Activated naive CD8-positive, alpha-beta T cell (primary cell): Measurements from ENCODE around the gene STIM2.

Source experiments
- H3K27ac Mint-ChIP-seq: one replicate; pipeline ENCODE4 v1.8.0; 2021; ENCODE audit warnings: mixed read lengths
- H3K27me3 Mint-ChIP-seq: one replicate; pipeline ENCODE4 v1.8.0; 2021; ENCODE audit warnings: mixed read lengths
- H3K36me3 Mint-ChIP-seq: one replicate; pipeline ENCODE4 v1.8.0; 2021; ENCODE audit warnings: mixed read lengths
- H3K4me1 Mint-ChIP-seq: one replicate; pipeline ENCODE4 v1.8.0; 2021; ENCODE audit warnings: low read depth, mixed read lengths
- H3K4me3 Mint-ChIP-seq: one replicate; pipeline ENCODE4 v1.8.0; 2021; ENCODE audit warnings: mild to moderate bottlenecking, mixed read lengths
- H3K9me3 Mint-ChIP-seq: one replicate; pipeline ENCODE4 v1.8.0; 2021; ENCODE audit warnings: low read depth, mixed read lengths

Gene STIM2

GRCh38 chr4:27048429-27049238 lies 188.0 kb downstream of the STIM2 start:
- peaks cover 28% of the 10 kb centered on the region for H3K27me3 Mint-ChIP-seq
- peak overlapping the region; percentile 56 for H3K4me3 Mint-ChIP-seq
- H3K4me1 Mint-ChIP-seq, result peaks cover 4% of the 10 kb centered on the region
- no peak overlapping the region for H3K27ac Mint-ChIP-seq
- H3K9me3 Mint-ChIP-seq, result peaks cover 3% of the 10 kb centered on the region
- peaks cover 2% of the 10 kb centered on the region for H3K36me3 Mint-ChIP-seq

- Mint-ChIP-seq H3K27me3 (peaks cover 28% of the 10 kb centered on the region), H3K4me1 (peaks cover 4% of the 10 kb centered on the region), H3K9me3 (no peaks in the 10 kb centered on the region), H3K27ac (no peak overlapping the region), H3K36me3 (no peaks in the 10 kb centered on the region), H3K4me3 (peak overlapping the region; percentile 14)
Measured at GRCh38 chr4:27049239-27049829, 188.7 kb downstream of the STIM2 start.

GRCh38 chr4:27050731-27051130 lies 190.1 kb downstream of the STIM2 start:
- Mint-ChIP-seq H3K27ac (no peak overlapping the region), H3K36me3 (no peaks in the 10 kb centered on the region), H3K4me3 (no peak overlapping the region), H3K9me3 (no peaks in the 10 kb centered on the region), H3K27me3 (peaks cover 28% of the 10 kb centered on the region), H3K4me1 (peaks cover 4% of the 10 kb centered on the region)

- Mint-ChIP-seq H3K27me3 (peaks cover 21% of the 10 kb centered on the region), H3K4me3 (no peak overlapping the region), H3K27ac (no peak overlapping the region), H3K9me3 (no peaks in the 10 kb centered on the region), H3K36me3 (no peaks in the 10 kb centered on the region), H3K4me1 (no peaks in the 10 kb centered on the region)
Measured at GRCh38 chr4:27055221-27055760, 194.7 kb downstream of the STIM2 start.

DNA sequence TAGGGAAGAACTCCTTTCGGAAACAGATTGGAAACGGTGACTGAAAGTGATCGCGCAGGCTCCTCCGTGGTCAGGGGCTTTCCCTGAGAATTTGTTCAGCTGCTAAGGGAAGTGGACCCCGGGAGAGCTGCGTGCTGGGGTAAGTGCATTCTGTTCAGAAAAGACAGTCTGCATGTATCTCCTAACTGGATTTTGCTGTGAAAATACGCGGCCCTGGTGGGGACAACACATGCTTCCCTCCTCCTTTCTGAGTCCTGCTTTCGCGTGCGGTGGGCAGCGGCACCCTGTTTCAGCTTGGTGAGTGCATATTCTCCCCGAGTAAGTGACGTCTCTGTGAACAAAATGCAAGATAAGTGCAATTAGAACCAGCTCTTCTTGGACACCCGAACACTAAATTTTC lies 195.6 kb downstream of the STIM2 start:
- Mint-ChIP-seq H3K27me3 (peaks cover 15% of the 10 kb centered on the region), H3K4me3 (no peak overlapping the region), H3K9me3 (no peaks in the 10 kb centered on the region), H3K4me1 (no peaks in the 10 kb centered on the region), H3K27ac (no peak overlapping the region), H3K36me3 (no peaks in the 10 kb centered on the region)

- peaks cover 12% of the 10 kb centered on the region for H3K27me3 Mint-ChIP-seq
- no peak overlapping the region for H3K4me3 Mint-ChIP-seq
- H3K9me3 Mint-ChIP-seq, result no peaks in the 10 kb centered on the region
- H3K4me1 Mint-ChIP-seq, result no peaks in the 10 kb centered on the region
- H3K36me3 Mint-ChIP-seq, result no peaks in the 10 kb centered on the region
- H3K27ac Mint-ChIP-seq, result no peak overlapping the region
Measured at GRCh38 chr4:27057053-27057452, 196.4 kb downstream of the STIM2 start.

GRCh38 chr4:27057662-27058061 lies 197.0 kb downstream of the STIM2 start:
- H3K4me3 Mint-ChIP-seq, result no peak overlapping the region
- H3K27ac Mint-ChIP-seq, result no peak overlapping the region
- H3K36me3 Mint-ChIP-seq, result no peaks in the 10 kb centered on the region
- peaks cover 12% of the 10 kb centered on the region for H3K27me3 Mint-ChIP-seq
- no peaks in the 10 kb centered on the region for H3K9me3 Mint-ChIP-seq
- H3K4me1 Mint-ChIP-seq, result no peaks in the 10 kb centered on the region

- H3K4me3 Mint-ChIP-seq, result no peak overlapping the region
- peaks cover 12% of the 10 kb centered on the region for H3K27me3 Mint-ChIP-seq
- no peak overlapping the region for H3K27ac Mint-ChIP-seq
Measured at GRCh38 chr4:27058819-27059406, 198.3 kb downstream of the STIM2 start.

GRCh38 chr4:27059446-27059845 lies 198.8 kb downstream of the STIM2 start:
- H3K9me3 Mint-ChIP-seq, result no peaks in the 10 kb centered on the region
- peaks cover 8% of the 10 kb centered on the region for H3K27me3 Mint-ChIP-seq
- no peak overlapping the region for H3K4me3 Mint-ChIP-seq
- H3K27ac Mint-ChIP-seq, result no peak overlapping the region
- no peaks in the 10 kb centered on the region for H3K4me1 Mint-ChIP-seq
- no peaks in the 10 kb centered on the region for H3K36me3 Mint-ChIP-seq

More at GRCh38 chr4:27058819-27059406, 198.3 kb downstream of the STIM2 start:
- Mint-ChIP-seq H3K36me3 (no peaks in the 10 kb centered on the region), H3K4me1 (no peaks in the 10 kb centered on the region), H3K9me3 (no peaks in the 10 kb centered on the region)

DNA sequence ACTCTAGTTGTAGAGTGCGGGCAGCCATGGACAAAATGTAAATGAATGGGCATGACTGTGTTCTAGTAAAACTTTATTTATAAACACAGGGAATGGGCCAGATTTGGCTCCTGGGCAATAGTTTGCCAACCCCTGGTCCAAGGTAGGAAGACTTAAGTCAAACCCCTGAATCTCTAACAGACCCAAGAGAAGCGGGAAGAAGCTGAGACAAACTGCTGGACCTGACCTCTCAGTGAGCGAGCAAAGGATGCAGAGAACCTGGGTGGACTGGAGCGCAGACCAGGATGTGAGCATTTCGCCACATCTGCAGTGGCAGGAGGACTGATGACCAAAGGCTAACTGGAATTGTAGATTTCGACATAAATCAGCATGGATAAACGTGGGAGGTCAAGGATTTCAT lies 201.6 kb downstream of the STIM2 start:
- H3K4me3 Mint-ChIP-seq, result no peak overlapping the region

GRCh38 chr4:27066591-27066990 lies 205.9 kb downstream of the STIM2 start:
- no peaks in the 10 kb centered on the region for H3K27me3 Mint-ChIP-seq
- no peaks in the 10 kb centered on the region for H3K9me3 Mint-ChIP-seq
- H3K4me1 Mint-ChIP-seq, result no peaks in the 10 kb centered on the region
- H3K4me3 Mint-ChIP-seq, result no peak overlapping the region
- no peak overlapping the region for H3K27ac Mint-ChIP-seq
- no peaks in the 10 kb centered on the region for H3K36me3 Mint-ChIP-seq

More for the DNA sequence above, 201.6 kb downstream of the STIM2 start:
- no peaks in the 10 kb centered on the region for H3K36me3 Mint-ChIP-seq
- no peaks in the 10 kb centered on the region for H3K9me3 Mint-ChIP-seq
- H3K27ac Mint-ChIP-seq, result no peak overlapping the region
- no peaks in the 10 kb centered on the region for H3K4me1 Mint-ChIP-seq
- H3K27me3 Mint-ChIP-seq, result peaks cover 3% of the 10 kb centered on the region

GRCh38 chr4:27068151-27068867 lies 207.7 kb downstream of the STIM2 start:
- Mint-ChIP-seq H3K4me1 (no peaks in the 10 kb centered on the region), H3K4me3 (no peak overlapping the region), H3K27me3 (no peaks in the 10 kb centered on the region), H3K36me3 (no peaks in the 10 kb centered on the region), H3K27ac (no peak overlapping the region), H3K9me3 (no peaks in the 10 kb centered on the region)
